Endodermal cell (in vitro differentiated cells): ENCODE data around the gene GRPEL2. TPM values are rescaled to one million over a fixed set of nuclear protein-coding genes. Genes with fewer than 3 reads are reported as not detected.
"Not testable (repeated sequence)": the region's sequence is repeated elsewhere in the genome, so short reads cannot be mapped to it uniquely, and the experiment has no call there.

Source experiments
- DNase-seq: peaks from one replicate; pipeline ENCODE4 v3.0.0-alpha.2; 2017
- H3K27ac ChIP-seq: 2 replicates; pipeline ENCODE4 v1.5.1; 2013; ENCODE audit warnings: mild to moderate bottlenecking, low read depth, low read length, moderate library complexity
- H3K27me3 ChIP-seq: 2 replicates; pipeline ENCODE4 v1.6.1; 2013; ENCODE audit warnings: mild to moderate bottlenecking, low read length, moderate library complexity; ENCODE audit not compliant: insufficient read depth, control insufficient read depth, poor library complexity, severe bottlenecking
- H3K36me3 ChIP-seq: 2 replicates; pipeline ENCODE4 v1.7.0; 2013; ENCODE audit warnings: mild to moderate bottlenecking, low read length, moderate library complexity; ENCODE audit not compliant: control insufficient read depth, insufficient read depth
- H3K4me1 ChIP-seq: one replicate; pipeline ENCODE4 v1.7.0; 2013; ENCODE audit warnings: low read length; ENCODE audit not compliant: control insufficient read depth, insufficient read depth
- H3K4me3 ChIP-seq: 2 replicates; pipeline ENCODE4 v1.5.1; 2013; ENCODE audit warnings: mild to moderate bottlenecking, low read length, moderate library complexity
- H3K9ac ChIP-seq: 2 replicates; pipeline ENCODE4 v1.6.1; 2013; ENCODE audit warnings: mild to moderate bottlenecking, low read length, moderate library complexity; ENCODE audit not compliant: poor library complexity, severe bottlenecking; ENCODE audit errors: extremely low read depth
- H3K9me3 ChIP-seq: 2 replicates; pipeline ENCODE4 v1.6.1; 2013; ENCODE audit warnings: mild to moderate bottlenecking, low read length, moderate library complexity; ENCODE audit not compliant: control insufficient read depth
- H3K27ac Mint-ChIP-seq: 2 replicates; pipeline ENCODE4 v1.8.0; 2020; ENCODE audit warnings: mixed read lengths
- H3K27me3 Mint-ChIP-seq: 2 replicates; pipeline ENCODE4 v1.8.0; 2021; ENCODE audit warnings: mild to moderate bottlenecking, mixed read lengths; ENCODE audit not compliant: insufficient read depth
- H3K36me3 Mint-ChIP-seq: 2 replicates; pipeline ENCODE4 v1.8.0; 2020; ENCODE audit warnings: low read depth, mixed read lengths
- H3K4me1 Mint-ChIP-seq: 2 replicates; pipeline ENCODE4 v1.8.0; 2020; ENCODE audit warnings: mixed read lengths
- H3K4me3 Mint-ChIP-seq: 2 replicates; pipeline ENCODE4 v1.8.0; 2020; ENCODE audit warnings: mild to moderate bottlenecking, moderate library complexity, mixed read lengths
- H3K9me3 Mint-ChIP-seq: 2 replicates; pipeline ENCODE4 v1.8.0; 2020; ENCODE audit warnings: mild to moderate bottlenecking, mixed read lengths
- CTCF ChIP-seq: fragments of 200-600 bp; sonication (generic); conservative IDR thresholded peaks from 2 replicates; pipeline ENCODE4 v1.5.0; 2021; ENCODE audit warnings: antibody characterized with exemption, mild to moderate bottlenecking
- WGBS, 2 experiments: methylation state at CpG; one replicate each; pipeline versions ENCODE4 v1.1.5 to v1.1.7; 2013; ENCODE audit warnings: missing lambda C conversion rate in 2 of 2, mixed read lengths in 1 of 2; ENCODE audit not compliant: insufficient coverage in 1 of 2, insufficient read length in 1 of 2; 5-methylcytosine and 5-hydroxymethylcytosine counted together
- total RNA-seq, 2 donors: library from RNA; stranded (reverse); fragmentation: NEBNext Ultra II Directional in 1 of 2; extraction: Animal tissue kit (Norgen Biotek cat#: 25700) in 1 of 2; gene quantifications; 2 replicates in 1 of 2; 3 replicates in 1 of 2; pipeline ENCODE4 v1.2.1, GENCODE V29; 2021

GRPEL2 gene
- total RNA-seq, 2 donors from 2014 or later, result 26.2 to 31.6 TPM

- no peak for DNase-seq
- Mint-ChIP-seq H3K27ac (no peak overlapping the region), H3K36me3 (no peaks in the 10 kb centered on the region), H3K9me3 (peaks cover 6% of the 10 kb centered on the region), H3K4me3 (no peak overlapping the region), H3K4me1 (no peaks in the 10 kb centered on the region), H3K27me3 (no peaks in the 10 kb centered on the region)
- no peak for TF ChIP-seq CTCF
- Histone ChIP-seq H3K27me3 (no peaks in the 10 kb centered on the region), H3K36me3 (no peaks in the 10 kb centered on the region), H3K4me3 (no peak overlapping the region), H3K9me3 (peaks cover 16% of the 10 kb centered on the region), H3K4me1 (no peaks in the 10 kb centered on the region), H3K27ac (no peak overlapping the region), H3K9ac (no peak overlapping the region)
- 83 to 85% methylated on average over 6 of the region's 6 CpGs for WGBS, 2 experiments
Measured at GRCh38 chr5:149391524-149391923, 46.2 kb downstream of the GRPEL2 start.

DNA sequence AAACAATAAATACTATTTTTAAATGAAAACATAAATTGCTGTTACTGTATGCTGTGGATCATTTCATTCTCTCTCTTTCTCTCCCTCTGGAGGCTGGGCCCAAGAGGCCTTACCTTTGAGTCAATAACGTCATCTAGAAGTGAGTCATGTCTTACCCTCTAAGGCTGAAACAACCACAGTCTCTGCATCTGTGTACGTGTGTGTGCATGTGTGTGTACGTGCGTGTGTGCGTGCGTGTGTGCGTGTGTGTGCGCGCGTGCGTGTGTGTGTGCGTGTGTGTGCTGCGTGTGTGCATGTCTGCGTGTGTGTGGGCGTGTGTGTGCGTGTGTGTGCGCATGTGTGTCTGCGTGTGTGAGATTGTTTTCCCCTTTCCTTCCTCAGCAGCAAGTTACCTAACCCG is 47.4 kb downstream of the GRPEL2 start:
- no peak overlapping the region for H3K9ac ChIP-seq
- no peaks in the 10 kb centered on the region for H3K36me3 ChIP-seq
- no peak overlapping the region for H3K4me3 Mint-ChIP-seq
- H3K27me3 ChIP-seq, result no peaks in the 10 kb centered on the region
- H3K4me1 ChIP-seq, result no peaks in the 10 kb centered on the region
- no peak overlapping the region for H3K4me3 ChIP-seq
- 91 to 95% methylated on average over 8 to 19 of the region's 19 CpGs for WGBS, 2 experiments
- H3K9me3 Mint-ChIP-seq, result peaks cover 6% of the 10 kb centered on the region
- no peaks in the 10 kb centered on the region for H3K36me3 Mint-ChIP-seq
- H3K27me3 Mint-ChIP-seq, result no peaks in the 10 kb centered on the region
- H3K9me3 ChIP-seq, result peaks cover 16% of the 10 kb centered on the region
- no peak overlapping the region for H3K27ac ChIP-seq
- H3K27ac Mint-ChIP-seq, result no peak overlapping the region
- TF ChIP-seq CTCF, result no peak
- no peak for DNase-seq
- H3K4me1 Mint-ChIP-seq, result no peaks in the 10 kb centered on the region

- H3K36me3 ChIP-seq, H3K9me3 ChIP-seq, H3K4me3 ChIP-seq, H3K4me1 ChIP-seq, H3K9me3 Mint-ChIP-seq, H3K27ac Mint-ChIP-seq, DNase-seq, H3K4me3 Mint-ChIP-seq, H3K9ac ChIP-seq, H3K36me3 Mint-ChIP-seq, H3K27me3 Mint-ChIP-seq, H3K27me3 ChIP-seq, H3K27ac ChIP-seq: not testable (repeated sequence)
- H3K4me1 Mint-ChIP-seq, result peaks cover 10% of the 10 kb centered on the region
Measured at GRCh38 chr5:149394996-149395395, 49.7 kb downstream of the GRPEL2 start.

GRCh38 chr5:149397530-149397929 is 52.2 kb downstream of the GRPEL2 start:
- 91 to 100% methylated on average over 1 to 6 of the region's 6 CpGs for WGBS, 2 experiments
- H3K4me1 ChIP-seq, result peaks cover 3% of the 10 kb centered on the region
- H3K36me3 ChIP-seq, result no peaks in the 10 kb centered on the region
- no peak overlapping the region for H3K9ac ChIP-seq
- H3K9me3 ChIP-seq, result no peaks in the 10 kb centered on the region
- no peak overlapping the region for H3K4me3 Mint-ChIP-seq
- no peak for DNase-seq
- no peaks in the 10 kb centered on the region for H3K27me3 Mint-ChIP-seq
- H3K4me1 Mint-ChIP-seq, result peaks cover 27% of the 10 kb centered on the region
- H3K27me3 ChIP-seq, result no peaks in the 10 kb centered on the region
- H3K27ac Mint-ChIP-seq, result no peak overlapping the region
- no peak for TF ChIP-seq CTCF
- no peaks in the 10 kb centered on the region for H3K9me3 Mint-ChIP-seq
- no peak overlapping the region for H3K27ac ChIP-seq
- H3K36me3 Mint-ChIP-seq, result no peaks in the 10 kb centered on the region
- H3K4me3 ChIP-seq, result no peak overlapping the region

DNA sequence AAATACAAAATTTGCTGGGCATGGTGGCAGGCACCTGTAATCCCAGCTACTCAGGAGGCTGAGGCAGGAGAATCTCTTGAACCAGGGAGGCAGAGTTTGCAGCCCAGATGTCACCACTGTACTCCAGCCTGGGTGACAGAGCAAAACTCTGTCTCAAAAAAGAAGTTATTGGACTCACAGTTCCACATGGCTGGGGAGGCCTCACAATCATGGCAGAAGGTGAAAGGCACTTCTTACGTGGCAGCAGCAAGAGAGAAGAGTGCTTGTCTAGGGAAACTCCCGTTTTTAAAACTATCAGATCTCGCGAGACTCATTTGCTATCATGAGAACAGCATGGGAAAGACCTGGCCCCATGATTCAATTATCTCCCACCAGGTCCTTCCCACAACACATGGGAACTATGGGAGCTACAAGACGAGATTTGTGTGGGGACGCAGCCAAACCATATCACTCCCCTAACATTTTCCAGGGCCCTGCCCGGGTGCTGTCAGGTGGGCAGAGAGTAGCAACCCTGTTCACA is 53.5 kb downstream of the GRPEL2 start:
- not testable (repeated sequence) for H3K4me3 ChIP-seq, DNase-seq, H3K27me3 ChIP-seq, H3K27ac Mint-ChIP-seq, H3K4me3 Mint-ChIP-seq, H3K27ac ChIP-seq, H3K9ac ChIP-seq, H3K36me3 ChIP-seq, H3K9me3 Mint-ChIP-seq, H3K27me3 Mint-ChIP-seq, H3K4me1 ChIP-seq, H3K9me3 ChIP-seq, H3K36me3 Mint-ChIP-seq
- H3K4me1 Mint-ChIP-seq, result peaks cover 28% of the 10 kb centered on the region
- WGBS, 2 experiments, result 80 to 89% methylated on average over 7 of the region's 7 CpGs
